ENCODE results near the gene FAM107B.

- TF ChIP-seq CTCF (IDR thresholded peaks at IDR 0.05): no peak
- no peak for TF ChIP-seq EP300 (IDR thresholded peaks at IDR 0.05)
- TF ChIP-seq POLR2AphosphoS5 (IDR thresholded peaks at IDR 0.05): no peak
- TF ChIP-seq POLR2A (IDR thresholded peaks at IDR 0.05): no peak
Measured at GRCh38 chr10:14548970-14549369, 225.7 kb downstream of the FAM107B start.

Data from suprapubic skin (tissue), 4 donors.